AG04450 (cell line): ENCODE measurements around the gene HUNK. TPM values are rescaled to one million over a fixed set of nuclear protein-coding genes. Genes with fewer than 3 reads are reported as not detected.

Experiments used
- CTCF ChIA-PET: fragments of 300-600, 350-600 bp; formaldehyde crosslinking; extraction: SDS; loops from one replicate; lab custom pipeline; 2022; ENCODE audit warnings: antibody characterized with exemption, inconsistent platforms; lab: Charles Lee
- POLR2A ChIA-PET: fragments of 350-600 bp; formaldehyde crosslinking; extraction: SDS; loops from one replicate; lab custom pipeline; 2021; ENCODE audit warnings: antibody characterized with exemption, inconsistent platforms; lab: Yijun Ruan, JAX
- DNase-seq: peaks from one replicate; pipeline ENCODE4 v3.0.0-alpha.2; 2011; ENCODE audit warnings: low read depth, low spot score
- H3K27ac ChIP-seq: one replicate; pipeline ENCODE4 v1.5.1; 2012; ENCODE audit warnings: low read depth, low read length, control low read depth
- H3K27me3 ChIP-seq: one replicate; pipeline ENCODE4 v1.6.0; 2012; ENCODE audit warnings: low read length; ENCODE audit not compliant: control insufficient read depth, insufficient read depth
- H3K4me3 ChIP-seq: 2 replicates; pipeline ENCODE4 v1.5.1; 2011; ENCODE audit warnings: mild to moderate bottlenecking, low read depth, low read length, control low read depth
- H3K9me3 ChIP-seq: 2 replicates; pipeline ENCODE4 v1.5.1; 2012; ENCODE audit warnings: low read length; ENCODE audit not compliant: control insufficient read depth, insufficient read depth
- CTCF ChIP-seq: IDR thresholded peaks from 2 replicates; pipeline ENCODE4 v1.5.1; 2011; ENCODE audit warnings: low read depth, low read length, control low read depth, inconsistent platforms
- polyA plus RNA-seq: library from polyadenylated mRNA; depleted of rRNA; stranded (reverse); fragments of >200 nt; gene quantifications from 2 replicates; pipeline ENCODE4 v1.2.3, GENCODE V29; 2011

The HUNK gene
- polyA plus RNA-seq, 1 experiment: 0.48 TPM

- DNase-seq: no peak
- Histone ChIP-seq H3K27ac (no peak overlapping the region), H3K4me3 (no peak overlapping the region), H3K9me3 (peaks cover 8% of the 10 kb centered on the region), H3K27me3 (no peaks in the 10 kb centered on the region)
- POLR2A ChIA-PET: no interaction called here
- no peak for TF ChIP-seq CTCF
- CTCF ChIA-PET: no interaction called here
These were observed 50.9 kb downstream of the HUNK start for GRCh38 chr21:31923756-31924155.

- Histone ChIP-seq H3K4me3 (no peak overlapping the region), H3K27ac (no peak overlapping the region), H3K27me3 (no peaks in the 10 kb centered on the region), H3K9me3 (peaks cover 7% of the 10 kb centered on the region)
- DNase-seq: no peak
- no peak for TF ChIP-seq CTCF
- ChIA-PET CTCF (no interaction called here), POLR2A (no interaction called here)
These were observed 51.7 kb downstream of the HUNK start for GRCh38 chr21:31924548-31924947.

DNA sequence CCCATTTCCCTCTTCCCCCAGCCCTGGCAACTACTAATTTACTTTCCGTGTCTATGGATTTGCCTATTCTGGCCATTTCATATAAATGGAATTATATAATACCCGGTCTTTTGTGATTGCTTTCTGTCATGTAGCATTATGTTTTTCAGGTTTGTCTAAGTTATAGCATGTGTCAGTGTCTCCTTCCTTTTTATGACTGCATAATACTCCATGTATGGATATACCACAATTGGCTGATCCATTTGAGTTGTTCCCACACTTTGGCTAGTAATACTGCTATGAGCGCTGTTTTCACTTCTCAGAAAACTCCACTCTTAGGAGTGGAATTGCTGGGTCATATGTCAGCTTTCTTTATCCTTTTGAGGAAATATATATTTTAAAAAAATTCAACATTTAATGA, 53.7 kb downstream of the HUNK start:
- Histone ChIP-seq H3K27ac (no peak overlapping the region), H3K27me3 (no peaks in the 10 kb centered on the region), H3K9me3 (peaks cover 7% of the 10 kb centered on the region; the same call in 1 of the 2 replicates), H3K4me3 (no peak overlapping the region)
- POLR2A ChIA-PET: no interaction called here
- TF ChIP-seq CTCF: no peak
- no peak for DNase-seq
- CTCF ChIA-PET: no interaction called here

GRCh38 chr21:31927689-31928353, 55.0 kb downstream of the HUNK start:
- ChIA-PET POLR2A (no interaction called here), CTCF (no interaction called here)
- H3K9me3 ChIP-seq: peaks cover 7% of the 10 kb centered on the region; the same call in 1 of the 2 replicates
- no peak overlapping the region for H3K27ac ChIP-seq
- no peak for DNase-seq
- no peak for TF ChIP-seq CTCF
- H3K4me3 ChIP-seq: no peak overlapping the region
- H3K27me3 ChIP-seq: no peaks in the 10 kb centered on the region

DNA sequence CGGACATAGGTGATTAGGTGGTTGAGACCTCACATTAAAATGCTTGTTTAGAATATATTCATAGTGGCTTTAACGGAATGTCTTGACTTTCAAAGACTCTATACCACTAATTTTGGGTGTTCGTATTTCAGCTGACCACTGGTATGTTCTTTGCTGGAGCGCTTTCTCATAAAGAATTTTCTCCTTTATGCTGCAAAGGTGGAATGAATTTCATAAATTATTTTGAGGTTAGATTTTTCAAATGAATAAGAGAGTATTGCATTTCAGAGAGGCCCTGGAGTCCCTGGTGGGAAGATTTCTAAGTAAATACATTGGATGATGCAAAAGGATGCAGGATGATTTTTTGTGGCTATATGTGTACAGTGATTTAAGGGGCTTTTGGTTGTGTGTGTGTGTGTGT, 55.8 kb downstream of the HUNK start:
- H3K9me3 ChIP-seq: peaks cover 5% of the 10 kb centered on the region; the same call in 1 of the 2 replicates
- no peak for TF ChIP-seq CTCF
- no peaks in the 10 kb centered on the region for H3K27me3 ChIP-seq
- no peak overlapping the region for H3K27ac ChIP-seq
- ChIA-PET CTCF (no interaction called here), POLR2A (no interaction called here)
- DNase-seq: no peak
- no peak overlapping the region for H3K4me3 ChIP-seq
